ENCODE results near the gene GM2A. TPM values are rescaled to one million over a fixed set of nuclear protein-coding genes. Genes with fewer than 3 reads are reported as not detected.
"Not testable (repeated sequence)": the region's sequence is repeated elsewhere in the genome, so short reads cannot be mapped to it uniquely, and the experiment has no call there.

GM2A gene
- total and polyA plus RNA-seq, 3 experiments from 2014 or later = 4.7 to 14.9 (median 12.7) TPM

- POLR2A ChIA-PET = no interaction called here
- Histone ChIP-seq H3K36me3 (ENCODE audit: insufficient read depth, low read length) (no peaks in the 10 kb centered on the region), H3K27me3 (ENCODE audit: insufficient read depth, low read length, poor library complexity, severe bottlenecking) (no peaks in the 10 kb centered on the region), H3K4me3 (ENCODE audit: low read length) (no peak overlapping the region), H3K27ac (ENCODE audit: low read depth, low read length) (no peak overlapping the region), H3K4me1 (ENCODE audit: insufficient read depth, low read length) (peaks cover 20% of the 10 kb centered on the region), H3K9me3 (ENCODE audit: low read length) (no peaks in the 10 kb centered on the region)
- no peak for DNase-seq
- Mint-ChIP-seq H3K27ac (peak overlapping the region in 3 of 8 donors; percentile 35 to 57 (median 36)), H3K4me3 (no peak overlapping the region), H3K9me3 (no peaks in the 10 kb centered on the region), H3K4me1 (peaks cover 12 to 21% (median 18%) of the 10 kb centered on the region in 3 donors), H3K36me3 (peaks cover 0 to 8% (median 0%) of the 10 kb centered on the region in 3 donors), H3K27me3 (peaks cover 0 to 3% of the 10 kb centered on the region in 2 donors)
- CTCF ChIA-PET = interaction anchor here (0.9 to 1.6 kb wide), 4 partner anchors 10 to 63 kb away, joined by 3 to 10 read pairs (median 4); no protein-coding TSS in a partner anchor
Measured at GRCh38 chr5:151227918-151228447, 25.0 kb upstream of the GM2A start.

- peaks cover 23% of the 10 kb centered on the region for H3K4me1 ChIP-seq (ENCODE audit: insufficient read depth, low read length)
- POLR2A ChIA-PET = interaction anchor here (1.0 kb wide), 1 partner anchor 23 kb away, joined by 3 read pairs; no protein-coding TSS in a partner anchor
- CTCF ChIA-PET = interaction anchor here (1.6 to 2.0 kb wide), 3 partner anchors 9 to 64 kb away, joined by 9 to 12 read pairs (median 10); no protein-coding TSS in a partner anchor
- Mint-ChIP-seq H3K27me3 (peaks cover 0 to 3% of the 10 kb centered on the region in 2 donors), H3K27ac (no peak overlapping the region), H3K36me3 (no peaks in the 10 kb centered on the region), H3K4me1 (peaks cover 15 to 27% (median 18%) of the 10 kb centered on the region in 3 donors), H3K4me3 (no peak overlapping the region), H3K9me3 (no peaks in the 10 kb centered on the region)
- no peak overlapping the region for H3K27ac ChIP-seq (ENCODE audit: low read depth, low read length)
- H3K9me3 ChIP-seq (ENCODE audit: low read length) = no peaks in the 10 kb centered on the region
- H3K4me3 ChIP-seq (ENCODE audit: low read length) = no peak overlapping the region
- no peak for DNase-seq
- H3K36me3 ChIP-seq (ENCODE audit: insufficient read depth, low read length) = no peaks in the 10 kb centered on the region
- no peaks in the 10 kb centered on the region for H3K27me3 ChIP-seq (ENCODE audit: insufficient read depth, low read length, poor library complexity, severe bottlenecking)
Measured at GRCh38 chr5:151228986-151229385, 24.0 kb upstream of the GM2A start.

GRCh38 chr5:151230048-151230680, 22.8 kb upstream of the GM2A start:
- H3K4me1 Mint-ChIP-seq = peaks cover 17 to 28% (median 19%) of the 10 kb centered on the region in 3 donors
- POLR2A ChIA-PET = interaction anchor here (1.0 kb wide), 1 partner anchor 22 kb away, joined by 3 read pairs; no protein-coding TSS in a partner anchor
- no peaks in the 10 kb centered on the region for H3K36me3 Mint-ChIP-seq
- H3K27me3 ChIP-seq (ENCODE audit: insufficient read depth, low read length, poor library complexity, severe bottlenecking) = no peaks in the 10 kb centered on the region
- no peak for DNase-seq
- H3K36me3 ChIP-seq (ENCODE audit: insufficient read depth, low read length) = no peaks in the 10 kb centered on the region
- H3K4me3 ChIP-seq (ENCODE audit: low read length) = no peak overlapping the region
- peaks cover 24% of the 10 kb centered on the region for H3K4me1 ChIP-seq (ENCODE audit: insufficient read depth, low read length)
- H3K27ac ChIP-seq (ENCODE audit: low read depth, low read length) = no peak overlapping the region
- CTCF ChIA-PET = interaction anchor here (1.1 to 3.7 kb wide), 6 partner anchors 9 to 65 kb away, joined by 3 to 12 read pairs (median 6); no protein-coding TSS in a partner anchor
- no peak overlapping the region for H3K4me3 Mint-ChIP-seq
- peaks cover 0 to 3% of the 10 kb centered on the region in 2 donors for H3K27me3 Mint-ChIP-seq
- no peaks in the 10 kb centered on the region for H3K9me3 ChIP-seq (ENCODE audit: low read length)
- H3K27ac Mint-ChIP-seq = peak overlapping the region in 1 of 8 donors; percentile 14
- H3K9me3 Mint-ChIP-seq = no peaks in the 10 kb centered on the region

GRCh38 chr5:151231359-151231758, 21.6 kb upstream of the GM2A start:
- H3K27ac Mint-ChIP-seq = no peak overlapping the region
- peaks cover 12 to 27% (median 16%) of the 10 kb centered on the region in 3 donors for H3K4me1 Mint-ChIP-seq
- no peak overlapping the region for H3K4me3 Mint-ChIP-seq
- no peak for DNase-seq
- no peak overlapping the region for H3K27ac ChIP-seq (ENCODE audit: low read depth, low read length)
- no peak overlapping the region for H3K4me3 ChIP-seq (ENCODE audit: low read length)
- H3K9me3 Mint-ChIP-seq = no peaks in the 10 kb centered on the region
- CTCF ChIA-PET = interaction anchor here (1.2 to 3.7 kb wide), 2 partner anchors 10 to 58 kb away, joined by 3 to 12 read pairs; no protein-coding TSS in a partner anchor
- H3K9me3 ChIP-seq (ENCODE audit: low read length) = no peaks in the 10 kb centered on the region
- no peaks in the 10 kb centered on the region for H3K27me3 ChIP-seq (ENCODE audit: insufficient read depth, low read length, poor library complexity, severe bottlenecking)
- no peaks in the 10 kb centered on the region for H3K36me3 ChIP-seq (ENCODE audit: insufficient read depth, low read length)
- H3K27me3 Mint-ChIP-seq = peaks cover 0 to 3% of the 10 kb centered on the region in 2 donors
- peaks cover 19% of the 10 kb centered on the region for H3K4me1 ChIP-seq (ENCODE audit: insufficient read depth, low read length)
- POLR2A ChIA-PET = interaction anchor here (0.6 kb wide), 1 partner anchor 67 kb away, joined by 3 read pairs; no protein-coding TSS in a partner anchor
- H3K36me3 Mint-ChIP-seq = no peaks in the 10 kb centered on the region

- peak overlapping the region in 1 of 7 donors; percentile 27 for H3K4me3 Mint-ChIP-seq
- peaks cover 0 to 3% of the 10 kb centered on the region in 2 donors for H3K27me3 Mint-ChIP-seq
- peaks cover 12 to 42% (median 18%) of the 10 kb centered on the region in 3 donors for H3K4me1 Mint-ChIP-seq
- no peaks in the 10 kb centered on the region for H3K36me3 ChIP-seq (ENCODE audit: insufficient read depth, low read length)
- CTCF ChIA-PET = interaction anchor here (1.3 to 7.2 kb wide), 5 partner anchors 10 to 118 kb away, joined by 4 to 66 read pairs (median 20); partner anchors contain the start of gene CCDC69
- no peaks in the 10 kb centered on the region for H3K36me3 Mint-ChIP-seq
- no peak overlapping the region for H3K27ac Mint-ChIP-seq
- DNase-seq = no peak
- peaks cover 19% of the 10 kb centered on the region for H3K4me1 ChIP-seq (ENCODE audit: insufficient read depth, low read length)
- POLR2A ChIA-PET = interaction anchor here (1.7 to 2.0 kb wide), 2 partner anchors 10 to 19 kb away, joined by 9 to 14 read pairs; partner anchors contain the start of gene CCDC69
- no peaks in the 10 kb centered on the region for H3K27me3 ChIP-seq (ENCODE audit: insufficient read depth, low read length, poor library complexity, severe bottlenecking)
- no peak overlapping the region for H3K4me3 ChIP-seq (ENCODE audit: low read length)
- no peaks in the 10 kb centered on the region for H3K9me3 ChIP-seq (ENCODE audit: low read length)
- H3K9me3 Mint-ChIP-seq = no peaks in the 10 kb centered on the region
- no peak overlapping the region for H3K27ac ChIP-seq (ENCODE audit: low read depth, low read length)
Measured at GRCh38 chr5:151233616-151234085, 19.3 kb upstream of the GM2A start.

GRCh38 chr5:151234476-151235238, 18.3 kb upstream of the GM2A start:
- H3K4me3 ChIP-seq (ENCODE audit: low read length) = peak overlapping the region; percentile 25
- ChIA-PET CTCF (interaction anchor here (0.5 to 7.2 kb wide), 9 partner anchors 11 to 119 kb away, joined by 3 to 66 read pairs (median 5); partner anchors contain the start of genes CCDC69 and GM2A), POLR2A (interaction anchor here (0.5 to 2.0 kb wide), 4 partner anchors 11 to 44 kb away, joined by 6 to 14 read pairs (median 9); partner anchors contain the start of genes CCDC69 and GM2A)
- H3K27me3 Mint-ChIP-seq = peaks cover 0 to 3% of the 10 kb centered on the region in 2 donors
- H3K4me3 Mint-ChIP-seq = peak overlapping the region in 6 of 7 donors; percentile 5 to 72 (median 54)
- H3K9me3 ChIP-seq (ENCODE audit: low read length) = no peaks in the 10 kb centered on the region
- peaks cover 17 to 50% (median 22%) of the 10 kb centered on the region in 3 donors for H3K4me1 Mint-ChIP-seq
- no peak overlapping the region for H3K27ac ChIP-seq (ENCODE audit: low read depth, low read length)
- H3K36me3 ChIP-seq (ENCODE audit: insufficient read depth, low read length) = no peaks in the 10 kb centered on the region
- no peaks in the 10 kb centered on the region for H3K36me3 Mint-ChIP-seq
- no peaks in the 10 kb centered on the region for H3K27me3 ChIP-seq (ENCODE audit: insufficient read depth, low read length, poor library complexity, severe bottlenecking)
- peaks cover 25% of the 10 kb centered on the region for H3K4me1 ChIP-seq (ENCODE audit: insufficient read depth, low read length)
- peak in 2 of 5 donors; percentile 27 to 57 for DNase-seq
- peak overlapping the region in 6 of 8 donors; percentile 6 to 85 (median 74) for H3K27ac Mint-ChIP-seq
- H3K9me3 Mint-ChIP-seq = no peaks in the 10 kb centered on the region

GRCh38 chr5:151235239-151235571, 17.8 kb upstream of the GM2A start:
- H3K27me3 ChIP-seq (ENCODE audit: insufficient read depth, low read length, poor library complexity, severe bottlenecking); H3K9me3 Mint-ChIP-seq; H3K36me3 Mint-ChIP-seq; H3K36me3 ChIP-seq (ENCODE audit: insufficient read depth, low read length); DNase-seq; H3K4me3 Mint-ChIP-seq; H3K27ac ChIP-seq (ENCODE audit: low read depth, low read length); H3K27me3 Mint-ChIP-seq; H3K9me3 ChIP-seq (ENCODE audit: low read length): not testable (repeated sequence)
- Histone ChIP-seq H3K4me1 (ENCODE audit: insufficient read depth, low read length) (peaks cover 25% of the 10 kb centered on the region), H3K4me3 (ENCODE audit: low read length) (peak overlapping the region; percentile 25)
- CTCF ChIA-PET = interaction anchor here (1.1 to 7.2 kb wide), 7 partner anchors 11 to 81 kb away, joined by 3 to 66 read pairs (median 6); partner anchors contain the start of genes CCDC69 and GM2A
- H3K4me1 Mint-ChIP-seq = peaks cover 17 to 50% (median 22%) of the 10 kb centered on the region in 3 donors
- peak overlapping the region in 1 of 8 donors; percentile 6 for H3K27ac Mint-ChIP-seq
- POLR2A ChIA-PET = interaction anchor here (0.5 to 2.0 kb wide), 5 partner anchors 11 to 45 kb away, joined by 4 to 14 read pairs (median 9); partner anchors contain the start of genes CCDC69 and GM2A
